GM18861 (cell line): Measurements from ENCODE around the gene USP34.
"Not testable (repeated sequence)": the region's sequence is repeated elsewhere in the genome, so short reads cannot be mapped to it uniquely, and the experiment has no call there.

Experiments
- ATAC-seq: cut with Tn5 transposase; IDR thresholded peaks from one replicate; pipeline ENCODE4 v1.9.1; 2021; ENCODE audit not compliant: unreplicated experiment

USP34 gene

GRCh38 chr2:61461404-61461803, 9.5 kb downstream of the USP34 start:
- no peak for ATAC-seq

GRCh38 chr2:61460163-61460562, 10.7 kb downstream of the USP34 start:
- no peak for ATAC-seq

GRCh38 chr2:61456746-61457420, 14.0 kb downstream of the USP34 start:
- no peak for ATAC-seq

GRCh38 chr2:61456070-61456745, 14.7 kb downstream of the USP34 start:
- no peak for ATAC-seq

DNA sequence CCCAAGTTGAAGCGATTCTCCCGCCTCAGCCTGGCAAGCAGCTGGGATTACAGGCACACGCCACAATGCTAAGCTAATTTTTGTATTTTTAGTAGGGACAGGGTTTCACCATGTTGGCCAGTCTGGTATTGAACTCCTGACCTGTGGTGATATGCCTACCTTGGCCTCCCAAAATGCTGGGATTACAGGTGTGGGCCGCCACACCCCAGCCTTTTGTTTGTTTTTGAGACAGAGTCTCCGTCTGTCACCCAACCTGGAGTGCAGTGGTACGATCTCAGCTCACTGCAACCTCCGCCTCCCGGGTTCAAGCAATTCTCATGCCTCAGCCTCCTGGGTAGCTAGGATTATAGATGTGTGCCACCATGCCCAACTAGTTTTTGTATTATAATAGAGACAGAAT, 15.9 kb downstream of the USP34 start:
- not testable (repeated sequence) for ATAC-seq

DNA sequence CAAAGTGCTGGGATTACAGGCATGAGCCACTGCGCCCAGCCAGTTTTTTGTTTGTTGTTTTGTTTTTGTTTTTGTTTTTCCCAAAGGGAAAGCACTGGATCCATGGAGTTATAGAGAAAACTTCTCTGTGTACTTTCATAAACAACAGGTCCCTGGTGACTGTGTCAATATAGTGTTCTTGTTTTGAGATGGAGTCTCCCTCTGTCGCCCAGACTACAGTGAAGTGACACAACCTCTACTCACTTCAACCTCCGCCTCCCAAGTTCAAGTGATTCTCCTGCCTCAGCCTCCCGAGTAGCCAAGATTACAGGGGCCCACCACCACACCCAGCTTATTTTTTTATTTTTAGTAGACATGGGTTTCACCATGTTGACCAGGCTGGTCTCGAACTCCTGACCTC, 16.5 kb downstream of the USP34 start:
- ATAC-seq = no peak

- no peak for ATAC-seq
These were observed 18.5 kb downstream of the USP34 start for GRCh38 chr2:61452392-61452791.

- ATAC-seq = no peak
These were observed 19.7 kb downstream of the USP34 start for GRCh38 chr2:61451178-61451577.

GRCh38 chr2:61450144-61450543, 20.7 kb downstream of the USP34 start:
- peak; percentile 63 for ATAC-seq

- no peak for ATAC-seq
These were observed 22.7 kb downstream of the USP34 start for GRCh38 chr2:61448229-61448628.

DNA sequence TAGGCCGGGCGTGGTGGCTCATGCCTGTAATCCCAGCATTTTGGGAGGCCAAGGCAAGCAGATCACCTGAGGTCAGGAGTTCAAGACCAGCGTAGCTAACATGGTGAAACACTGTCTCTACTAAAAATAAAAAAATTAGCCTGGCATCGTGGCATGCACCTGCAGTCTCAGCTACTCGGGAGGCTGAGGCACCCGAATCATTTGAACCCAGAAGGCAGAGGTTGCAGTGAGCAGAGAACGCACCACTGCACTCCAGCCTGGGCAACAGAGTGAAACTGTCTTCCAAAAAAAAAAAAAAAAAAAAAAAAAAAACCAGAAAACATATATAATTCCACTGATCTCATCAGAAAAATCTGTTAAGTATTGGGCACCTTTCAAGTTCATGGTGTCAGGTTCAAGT, 23.9 kb downstream of the USP34 start:
- not testable (repeated sequence) for ATAC-seq

DNA sequence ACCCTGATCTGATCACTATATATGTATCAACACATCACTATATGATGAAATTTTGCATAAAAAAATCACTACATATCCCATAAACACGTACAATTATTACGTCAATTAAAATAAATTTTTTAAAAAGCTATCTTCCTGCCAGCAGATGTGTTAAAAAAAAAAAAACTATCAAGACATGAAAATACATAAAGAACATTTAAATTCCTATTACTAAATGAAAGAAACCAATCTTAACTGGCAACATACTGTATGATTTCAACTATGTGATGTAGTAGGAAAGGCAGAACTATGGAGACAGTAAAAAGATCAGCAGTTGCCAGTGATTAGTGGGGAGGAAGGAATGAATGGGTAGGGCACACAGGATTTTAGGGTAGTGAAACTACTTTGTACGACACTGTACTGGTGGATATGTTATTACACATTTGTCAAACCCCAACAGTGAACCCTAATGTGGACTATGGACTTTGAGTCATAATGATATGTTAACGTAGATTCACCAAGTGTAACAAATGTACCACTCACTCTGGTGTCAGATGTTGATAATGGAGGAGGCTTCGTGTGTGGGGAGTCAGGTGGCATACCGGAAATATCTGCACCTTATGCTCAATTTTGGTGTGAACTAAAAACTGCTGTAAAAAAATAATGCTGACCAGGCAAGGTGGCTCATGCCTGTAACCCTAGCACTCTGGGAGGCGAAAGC, 27.4 kb downstream of the USP34 start:
- peak; percentile 98 for ATAC-seq

GRCh38 chr2:61439241-61440002, 31.5 kb downstream of the USP34 start:
- ATAC-seq = no peak

DNA sequence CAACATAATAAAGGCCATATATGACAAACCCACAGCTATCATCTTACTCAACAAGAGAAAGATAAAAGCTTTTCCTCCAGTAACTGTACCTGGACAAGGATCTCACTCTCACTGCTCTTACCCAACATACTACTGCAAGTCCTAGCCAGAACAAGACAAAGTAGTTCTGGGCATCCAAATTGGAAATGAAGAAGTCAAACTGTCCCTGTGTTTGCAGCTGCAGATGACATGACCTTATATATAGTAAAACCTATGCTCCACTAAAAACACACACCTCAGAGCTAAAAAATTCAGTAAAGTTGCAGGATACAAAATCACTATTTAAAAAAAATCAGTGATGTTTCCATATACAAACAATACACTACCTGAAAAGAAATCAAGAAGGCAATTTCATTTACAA, 32.2 kb downstream of the USP34 start:
- ATAC-seq = no peak

DNA sequence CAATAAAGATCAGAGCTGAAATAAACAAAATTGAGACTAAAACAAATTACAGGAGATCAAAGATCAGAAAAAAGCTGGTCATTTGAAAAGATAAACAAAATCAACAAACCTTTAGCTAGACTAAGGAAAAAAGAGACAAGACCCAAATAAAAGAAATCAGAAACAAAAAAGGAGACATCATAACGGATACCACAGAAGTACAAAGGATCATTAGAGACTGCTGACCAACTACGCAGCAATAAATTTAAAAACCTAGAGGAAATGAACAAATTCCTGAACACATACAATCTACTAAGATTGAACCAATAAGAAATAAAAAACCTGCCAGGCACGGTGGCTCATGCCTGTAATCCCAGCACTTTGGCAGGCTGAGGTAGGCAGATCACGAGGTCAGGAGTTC, 33.7 kb downstream of the USP34 start:
- ATAC-seq = no peak

DNA sequence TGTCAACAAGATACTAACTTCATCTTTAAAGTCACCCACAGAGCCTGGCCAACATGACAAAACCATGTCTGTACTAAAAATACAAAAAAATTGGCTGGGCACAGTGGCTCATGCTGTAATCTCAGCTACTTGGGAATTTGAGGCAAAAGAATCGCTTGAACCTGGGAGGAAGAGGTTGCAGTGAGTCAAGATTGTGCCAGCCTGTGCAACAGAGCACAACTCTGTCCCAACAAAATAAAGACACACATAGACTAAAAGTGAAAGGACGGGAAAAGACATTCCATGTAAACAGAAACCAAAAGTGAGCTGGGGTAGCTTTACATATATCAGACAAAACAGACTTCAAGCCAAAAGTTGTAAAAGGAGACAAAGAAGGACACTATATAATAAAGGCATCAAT, 34.8 kb downstream of the USP34 start:
- no peak for ATAC-seq

GRCh38 chr2:61435291-61435690, 35.6 kb downstream of the USP34 start:
- no peak for ATAC-seq

DNA sequence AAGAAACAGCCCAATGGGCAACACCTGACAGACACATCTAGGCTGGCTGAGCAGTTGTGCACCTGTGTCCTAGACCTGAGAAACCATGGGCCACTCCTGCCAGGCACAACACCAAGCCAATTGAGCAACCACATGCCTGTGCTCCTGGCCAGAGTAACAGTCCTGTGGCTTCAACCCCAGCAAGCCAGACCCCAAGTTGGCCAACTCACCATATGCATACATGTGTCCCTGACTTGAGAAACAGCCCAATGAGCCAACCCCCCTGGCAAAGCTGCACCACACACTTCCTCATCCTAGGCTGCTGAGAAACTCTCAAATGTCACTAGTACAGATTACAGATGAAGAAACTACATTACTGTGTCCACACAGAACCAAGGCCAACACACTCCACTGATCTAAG, 36.6 kb downstream of the USP34 start:
- ATAC-seq = no peak

DNA sequence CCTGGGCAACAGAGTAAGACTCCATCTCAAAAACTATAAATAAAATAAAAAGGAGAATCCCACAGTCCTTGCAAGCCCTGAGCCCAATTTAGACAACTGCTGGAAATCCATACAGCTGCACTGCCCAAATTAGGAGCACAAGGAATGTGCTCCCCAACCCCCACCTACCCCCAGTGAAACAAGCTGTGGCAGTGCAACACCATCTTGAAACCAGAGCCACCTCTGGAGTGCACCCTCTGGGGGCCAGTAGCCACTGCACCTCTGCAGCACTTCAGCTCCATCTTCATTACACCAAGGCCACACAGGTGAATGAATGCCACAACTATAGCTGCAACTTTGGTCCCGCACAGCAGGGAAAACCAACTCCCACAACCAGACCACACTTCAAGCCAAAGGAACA, 37.3 kb downstream of the USP34 start:
- ATAC-seq = no peak

DNA sequence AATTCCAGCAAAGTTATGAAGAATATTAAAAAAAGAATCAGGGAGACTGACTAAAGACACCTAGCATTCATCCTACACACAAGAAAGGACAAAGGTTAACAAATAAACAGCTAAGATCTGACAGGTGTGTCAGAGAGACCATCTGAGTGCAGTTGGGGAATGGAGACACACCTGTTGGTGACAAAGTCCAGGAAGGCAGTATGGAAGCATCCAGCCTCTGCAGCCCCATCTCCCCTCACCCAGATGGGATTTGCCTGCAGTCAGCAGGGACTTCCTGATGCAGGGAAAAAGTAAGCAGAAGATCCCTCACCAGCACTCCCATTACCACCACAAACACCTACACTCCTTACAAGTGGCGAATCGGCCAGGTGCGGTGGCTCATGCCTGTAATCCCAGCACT, 37.9 kb downstream of the USP34 start:
- ATAC-seq = no peak

DNA sequence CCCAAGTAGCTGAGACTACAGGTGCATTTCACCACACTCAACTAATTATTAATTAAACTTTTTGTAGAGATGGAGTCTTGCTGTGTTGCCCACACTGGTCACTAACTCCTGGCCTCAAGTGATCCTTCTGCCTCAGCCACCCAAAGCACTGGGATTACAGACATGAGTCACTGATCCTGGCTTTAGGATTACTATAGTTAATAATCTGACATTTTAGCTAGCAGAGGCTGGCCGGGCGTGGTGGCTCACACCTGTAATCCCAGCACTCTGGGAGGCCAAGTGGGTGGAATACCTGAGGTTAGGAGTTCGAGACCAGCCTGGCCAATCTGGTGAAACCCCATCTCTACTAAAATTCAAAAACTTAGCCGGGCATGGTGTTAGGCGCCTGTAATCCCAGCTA, 39.5 kb downstream of the USP34 start:
- no peak for ATAC-seq
